ENCODE measurements around the gene OMG. TPM values are rescaled to one million over a fixed set of nuclear protein-coding genes. Genes with fewer than 3 reads are reported as not detected.

OMG gene
- total and polyA plus RNA-seq, 3 donors from 2014 or later, result 0.95 TPM; not detected in 2

DNA sequence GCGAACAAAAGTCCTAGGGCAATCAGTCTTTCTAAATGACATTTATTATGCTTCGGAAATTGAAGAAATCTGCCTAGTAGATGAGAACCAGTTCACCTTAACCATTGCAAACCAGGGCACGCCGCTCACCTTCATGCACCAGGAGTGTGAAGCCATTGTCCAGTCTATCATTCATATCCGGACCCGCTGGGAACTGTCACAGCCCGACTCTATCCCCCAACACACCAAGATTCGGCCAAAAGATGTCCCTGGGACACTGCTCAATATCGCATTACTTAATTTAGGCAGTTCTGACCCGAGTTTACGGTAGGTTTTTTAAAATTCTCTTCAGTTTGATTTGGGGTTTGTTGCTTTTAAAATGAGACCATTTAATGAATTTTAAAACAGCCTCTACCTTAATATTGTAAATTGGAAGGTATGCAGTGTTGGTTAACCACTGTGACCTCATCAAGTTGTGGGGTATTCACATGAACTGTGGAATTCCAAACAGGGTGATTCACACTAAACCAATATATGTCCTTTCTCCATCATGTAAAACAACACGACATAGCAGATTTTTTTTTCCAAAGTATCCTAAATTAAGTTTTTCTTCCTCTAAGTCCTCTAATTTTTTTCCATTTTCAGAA, 30.6 kb upstream of the OMG start:
- WGBS, 2 donors, result 95 to 96% methylated on average over 12 of the region's 12 CpGs
- DNase-seq, result no peak
- H3K36me3 ChIP-seq (ENCODE audit: low read depth, missing control alignments), result no peaks in the 10 kb centered on the region
- no peaks in the 10 kb centered on the region for H3K27me3 ChIP-seq
- H3K4me3 ChIP-seq, result no peak overlapping the region
- no peaks in the 10 kb centered on the region for H3K4me1 ChIP-seq
- intact Hi-C loops (cut with DNase I; ENCODE audit: low total_unique reads), result no loop called here
- TF ChIP-seq, protein P1, sequence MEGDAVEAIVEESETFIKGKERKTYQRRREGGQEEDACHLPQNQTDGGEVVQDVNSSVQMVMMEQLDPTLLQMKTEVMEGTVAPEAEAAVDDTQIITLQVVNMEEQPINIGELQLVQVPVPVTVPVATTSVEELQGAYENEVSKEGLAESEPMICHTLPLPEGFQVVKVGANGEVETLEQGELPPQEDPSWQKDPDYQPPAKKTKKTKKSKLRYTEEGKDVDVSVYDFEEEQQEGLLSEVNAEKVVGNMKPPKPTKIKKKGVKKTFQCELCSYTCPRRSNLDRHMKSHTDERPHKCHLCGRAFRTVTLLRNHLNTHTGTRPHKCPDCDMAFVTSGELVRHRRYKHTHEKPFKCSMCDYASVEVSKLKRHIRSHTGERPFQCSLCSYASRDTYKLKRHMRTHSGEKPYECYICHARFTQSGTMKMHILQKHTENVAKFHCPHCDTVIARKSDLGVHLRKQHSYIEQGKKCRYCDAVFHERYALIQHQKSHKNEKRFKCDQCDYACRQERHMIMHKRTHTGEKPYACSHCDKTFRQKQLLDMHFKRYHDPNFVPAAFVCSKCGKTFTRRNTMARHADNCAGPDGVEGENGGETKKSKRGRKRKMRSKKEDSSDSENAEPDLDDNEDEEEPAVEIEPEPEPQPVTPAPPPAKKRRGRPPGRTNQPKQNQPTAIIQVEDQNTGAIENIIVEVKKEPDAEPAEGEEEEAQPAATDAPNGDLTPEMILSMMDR (IDR thresholded peaks at IDR 0.05), result no peak
- TF ChIP-seq POLR2A (IDR thresholded peaks at IDR 0.05), result no peak
- no peak overlapping the region for H3K27ac ChIP-seq
- H3K9me3 ChIP-seq, result no peaks in the 10 kb centered on the region

DNA sequence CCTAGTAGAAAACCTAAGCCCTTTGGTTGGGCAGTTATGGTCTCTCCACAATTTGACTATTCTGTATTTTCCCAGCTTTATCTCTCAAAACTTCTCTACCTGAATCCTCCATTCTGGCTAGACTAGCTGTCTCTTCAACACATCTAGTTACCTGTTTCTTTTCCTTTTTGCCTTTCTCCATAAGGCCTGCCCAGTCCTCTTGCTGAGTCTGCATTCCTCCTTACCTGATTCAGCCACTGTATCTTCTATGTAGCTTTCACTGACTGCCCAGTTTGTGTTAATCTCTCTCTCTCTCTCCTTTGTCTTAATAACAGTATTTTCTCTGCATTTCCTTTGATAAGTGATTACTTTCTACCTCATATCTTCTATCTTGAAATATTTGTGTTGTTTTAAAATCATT, 26.5 kb upstream of the OMG start:
- Histone ChIP-seq H3K36me3 (ENCODE audit: low read depth, missing control alignments) (no peaks in the 10 kb centered on the region), H3K27me3 (no peaks in the 10 kb centered on the region), H3K4me1 (no peaks in the 10 kb centered on the region), H3K4me3 (no peak overlapping the region), H3K9me3 (no peaks in the 10 kb centered on the region), H3K27ac (no peak overlapping the region)
- intact Hi-C loops (cut with DNase I; ENCODE audit: low total_unique reads), result no loop called here
- TF ChIP-seq, protein P1 (IDR thresholded peaks at IDR 0.05), result no peak
- TF ChIP-seq POLR2A (IDR thresholded peaks at IDR 0.05), result no peak
- no peak for DNase-seq

DNA sequence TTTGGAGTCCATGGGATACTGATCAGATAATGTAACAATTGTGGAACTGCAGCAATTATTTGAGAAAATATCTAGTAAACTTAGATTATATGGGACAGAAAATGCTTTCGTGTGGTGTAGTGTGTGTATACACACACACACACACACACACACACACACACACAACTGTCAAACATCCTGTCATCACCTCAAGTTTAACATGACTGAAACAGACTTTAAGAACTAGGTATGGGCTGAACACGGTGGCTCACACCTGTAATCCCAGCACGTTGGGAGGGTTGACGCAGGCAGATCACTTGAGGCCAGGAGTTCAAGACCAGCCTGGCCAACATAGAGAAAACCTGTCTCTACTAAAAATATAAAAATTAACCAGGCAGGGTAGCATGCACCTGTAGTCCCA, 24.9 kb upstream of the OMG start:
- H3K9me3 ChIP-seq, result no peaks in the 10 kb centered on the region
- intact Hi-C loops (cut with DNase I; ENCODE audit: low total_unique reads), result no loop called here
- no peak overlapping the region for H3K27ac ChIP-seq
- H3K36me3 ChIP-seq (ENCODE audit: low read depth, missing control alignments), result no peaks in the 10 kb centered on the region
- H3K4me1 ChIP-seq, result no peaks in the 10 kb centered on the region
- WGBS, 2 donors, result 85 to 96% methylated on average over 4 of the region's 4 CpGs
- H3K4me3 ChIP-seq, result no peak overlapping the region
- TF ChIP-seq POLR2A (IDR thresholded peaks at IDR 0.05), result no peak
- TF ChIP-seq, protein P1 (IDR thresholded peaks at IDR 0.05), result no peak
- DNase-seq, result no peak
- no peaks in the 10 kb centered on the region for H3K27me3 ChIP-seq

DNA sequence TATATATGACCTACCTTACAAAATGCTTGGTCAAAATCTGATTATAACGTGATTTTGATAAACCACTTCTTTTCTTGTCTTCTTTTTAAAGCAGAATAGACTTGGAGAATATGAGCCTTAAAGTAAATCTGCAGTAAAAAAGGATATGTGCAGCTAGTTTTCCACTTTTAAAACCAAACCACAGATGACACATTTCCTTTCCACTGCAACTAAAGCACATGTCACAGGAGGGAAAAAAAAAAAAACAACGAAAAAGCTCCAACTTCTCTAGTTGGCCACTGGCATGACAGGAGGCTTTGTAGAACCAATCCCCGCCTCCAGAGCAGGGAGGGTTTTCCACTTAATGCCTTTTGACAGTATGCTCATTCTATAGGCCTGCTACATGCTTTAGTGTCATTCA, 24.4 kb upstream of the OMG start, which contains the start of gene EVI2A:
Gene EVI2A (minus strand): TSS at position 142 of the 400 bp plus-strand sequence. CDS start 2,609 bp downstream, outside the sequence.
- peak; percentile 31 for DNase-seq
- no peaks in the 10 kb centered on the region for H3K36me3 ChIP-seq (ENCODE audit: low read depth, missing control alignments)
- no peaks in the 10 kb centered on the region for H3K9me3 ChIP-seq
- H3K27ac ChIP-seq, result peak within 1 kb of the TSS in 1 of 2 donors; percentile 51
- intact Hi-C loops (cut with DNase I; ENCODE audit: low total_unique reads), result no loop called here
- 76 to 85% methylated on average over 3 of the region's 3 CpGs for WGBS, 2 donors
- TF ChIP-seq, protein P1 (IDR thresholded peaks at IDR 0.05), result no peak
- no peak within 1 kb of the TSS for H3K4me3 ChIP-seq
- H3K4me1 ChIP-seq, result no peaks in the 10 kb centered on the region
- no peaks in the 10 kb centered on the region for H3K27me3 ChIP-seq

DNA sequence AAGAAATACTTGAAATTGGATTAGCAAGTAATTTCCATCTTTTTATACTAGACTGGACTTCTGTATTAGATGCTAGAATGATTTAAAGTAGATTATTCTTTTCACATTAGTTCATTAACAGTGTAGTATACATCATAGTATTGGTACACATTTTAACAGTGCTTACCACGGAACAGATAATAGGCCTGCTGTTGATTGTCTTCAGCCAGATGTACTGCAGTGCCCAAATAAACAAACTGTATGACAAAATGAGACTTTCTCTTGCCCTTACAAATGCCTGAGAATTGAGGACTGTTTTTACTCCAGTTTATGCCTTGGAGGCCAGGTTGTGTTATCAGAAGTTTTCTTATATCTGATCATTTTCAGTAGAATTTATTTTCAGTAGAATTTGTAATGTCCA, 23.8 kb upstream of the OMG start:
- Histone ChIP-seq H3K27me3 (no peaks in the 10 kb centered on the region), H3K27ac (peak overlapping the region in 1 of 2 donors; percentile 51), H3K9me3 (no peaks in the 10 kb centered on the region), H3K4me1 (no peaks in the 10 kb centered on the region), H3K4me3 (no peak overlapping the region), H3K36me3 (ENCODE audit: low read depth, missing control alignments) (no peaks in the 10 kb centered on the region)
- intact Hi-C loops (cut with DNase I; ENCODE audit: low total_unique reads), result no loop called here
- 55% methylated on average over 1 of the region's 1 CpG for WGBS, 2 donors
- DNase-seq, result no peak
- TF ChIP-seq, protein P1 (IDR thresholded peaks at IDR 0.05), result no peak

Measured in testis (tissue), 3 donors.